Hematopoietic multipotent progenitor cell treated with erythropoietin and hydrocortisone succinate and interleukin-3 and kit ligand, for 6 days (in vitro differentiated cells): ENCODE data around the gene GNPAT.
A peak's percentile ranks its signal among the peaks of the same experiment; 100 is the strongest.
"Not testable (repeated sequence)": the region's sequence is repeated elsewhere in the genome, so short reads cannot be mapped to it uniquely, and the experiment has no call there.

ENCODE experiments used
- DNase-seq: peaks from one replicate; pipeline ENCODE4 v3.0.0-alpha.2; 2015

GNPAT gene

GRCh38 chr1:231240883-231241735 is at the start of gene GNPAT:
Gene GNPAT (plus strand): TSS chr1:231241212. CDS start chr1:231241379, 167 bp downstream.
- DNase-seq, result peak; percentile 94

GRCh38 chr1:231192620-231193163 is 48.3 kb upstream of the GNPAT start:
- DNase-seq, result peak; percentile 15

- DNase-seq, result no peak
These were observed 47.2 kb upstream of the GNPAT start for GRCh38 chr1:231193710-231194340.

GRCh38 chr1:231194476-231194842 is 46.6 kb upstream of the GNPAT start:
- DNase-seq, result no peak

GRCh38 chr1:231194843-231195516 is 46.0 kb upstream of the GNPAT start:
- no peak for DNase-seq

GRCh38 chr1:231196307-231196706 is 44.7 kb upstream of the GNPAT start:
- no peak for DNase-seq

- DNase-seq, result no peak
These were observed 44.3 kb upstream of the GNPAT start for GRCh38 chr1:231196728-231197127.

GRCh38 chr1:231199868-231200267 is 41.1 kb upstream of the GNPAT start:
- no peak for DNase-seq

- no peak for DNase-seq
These were observed 40.5 kb upstream of the GNPAT start for GRCh38 chr1:231200388-231201031.

- no peak for DNase-seq
These were observed 39.5 kb upstream of the GNPAT start for GRCh38 chr1:231201375-231201978.

GRCh38 chr1:231201979-231202633 is 38.9 kb upstream of the GNPAT start:
- no peak for DNase-seq

GRCh38 chr1:231203259-231204057 is 37.6 kb upstream of the GNPAT start:
- DNase-seq, result no peak

GRCh38 chr1:231206856-231207255 is 34.2 kb upstream of the GNPAT start:
- DNase-seq, result no peak

- peak; percentile 64 for DNase-seq
These were observed 33.6 kb upstream of the GNPAT start for GRCh38 chr1:231207437-231207836.

GRCh38 chr1:231208980-231209379 is 32.0 kb upstream of the GNPAT start:
- DNase-seq, result no peak

GRCh38 chr1:231209531-231209930 is 31.5 kb upstream of the GNPAT start:
- DNase-seq, result no peak

- no peak for DNase-seq
These were observed 30.9 kb upstream of the GNPAT start for GRCh38 chr1:231210126-231210525.

- peak; percentile 89 for DNase-seq
These were observed 29.8 kb upstream of the GNPAT start for GRCh38 chr1:231211005-231211857.

- DNase-seq, result not testable (repeated sequence)
These were observed 28.7 kb upstream of the GNPAT start for GRCh38 chr1:231212301-231212700.
